DMS79 (cell line): ENCODE measurements around the gene PLLP.
"Not testable (repeated sequence)": the region's sequence is repeated elsewhere in the genome, so short reads cannot be mapped to it uniquely, and the experiment has no call there.

Experiments used
- DNase-seq: peaks from one replicate; lab custom pipeline; 2025; lab: John Stamatoyannopoulos, UW

The PLLP gene

GRCh38 chr16:57273359-57273758, 11.1 kb downstream of the PLLP start:
- no peak for DNase-seq

GRCh38 chr16:57271867-57272495, 12.5 kb downstream of the PLLP start:
- no peak for DNase-seq

GRCh38 chr16:57271063-57271345, 13.5 kb downstream of the PLLP start:
- DNase-seq, result no peak

GRCh38 chr16:57270221-57271062, 14.0 kb downstream of the PLLP start:
- DNase-seq, result no peak

GRCh38 chr16:57268804-57269800, 15.4 kb downstream of the PLLP start:
- no peak for DNase-seq

- not testable (repeated sequence) for DNase-seq
Measured at GRCh38 chr16:57267343-57267742, 17.1 kb downstream of the PLLP start.

- no peak for DNase-seq
Measured at GRCh38 chr16:57266531-57267260, 17.8 kb downstream of the PLLP start.

GRCh38 chr16:57265850-57266530, 18.5 kb downstream of the PLLP start:
- DNase-seq, result no peak

GRCh38 chr16:57264950-57265371, 19.5 kb downstream of the PLLP start:
- DNase-seq, result no peak

GRCh38 chr16:57264381-57264780, 20.1 kb downstream of the PLLP start:
- DNase-seq, result no peak

GRCh38 chr16:57263541-57264351, 20.7 kb downstream of the PLLP start:
- DNase-seq, result no peak

GRCh38 chr16:57262841-57263540, 21.5 kb downstream of the PLLP start:
- DNase-seq, result no peak

- no peak for DNase-seq
Measured at GRCh38 chr16:57261806-57262205, 22.7 kb downstream of the PLLP start.

GRCh38 chr16:57260294-57260929, 24.1 kb downstream of the PLLP start:
- no peak for DNase-seq

GRCh38 chr16:57258910-57259475, 25.5 kb downstream of the PLLP start:
- DNase-seq, result no peak

- no peak for DNase-seq
Measured at GRCh38 chr16:57258226-57258909, 26.1 kb downstream of the PLLP start.

GRCh38 chr16:57257455-57258070, 26.9 kb downstream of the PLLP start:
- no peak for DNase-seq
